SK-N-SH (cell line): ENCODE measurements around the gene RCAN2.

Experiments used
- EP300 ChIP-seq, 2 experiments: IDR thresholded peaks; 2 replicates each; pipeline versions ENCODE4 v1.4.0 to v1.6.1; 2012; ENCODE audit warnings: borderline replicate concordance in 1 of 2, low read depth in 1 of 2, low read length in 1 of 2
- EZH2phosphoT487 ChIP-seq: fragments of 200-600 bp; sonication (generic); IDR thresholded peaks from 2 replicates; pipeline ENCODE4 v1.6.1; 2017; ENCODE audit warnings: low read depth, mixed run types, mild to moderate bottlenecking, antibody characterized with exemption, moderate library complexity, borderline replicate concordance
- GABPA ChIP-seq: IDR thresholded peaks from 2 replicates; pipeline ENCODE4 v1.4.0; 2012; ENCODE audit warnings: low read depth, mild to moderate bottlenecking
- JUND ChIP-seq: IDR thresholded peaks from 2 replicates; pipeline ENCODE4 v1.4.0; 2012
- MEF2A ChIP-seq: IDR thresholded peaks from 2 replicates; pipeline ENCODE4 v1.4.0; 2012; ENCODE audit warnings: low read depth, borderline replicate concordance
- NFIC ChIP-seq: IDR thresholded peaks from 2 replicates; pipeline ENCODE4 v1.4.0; 2012; ENCODE audit warnings: borderline replicate concordance
- RFX5 ChIP-seq: IDR thresholded peaks from 2 replicates; pipeline ENCODE4 v1.6.1; 2012; ENCODE audit warnings: mild to moderate bottlenecking, improper control_type of control experiment, low read length
- SMC3 ChIP-seq: IDR thresholded peaks from 2 replicates; pipeline ENCODE4 v1.6.1; 2012; ENCODE audit warnings: low read depth, low read length, improper control_type of control experiment
- YY1 ChIP-seq: IDR thresholded peaks from 2 replicates; pipeline ENCODE4 v1.4.0; 2012; ENCODE audit warnings: low read depth, mild to moderate bottlenecking
- TF ChIP-seq, protein P1 (sequence below): fragments of 200-600 bp; sonication (generic); IDR thresholded peaks from 2 replicates; pipeline ENCODE4 v1.6.1; 2017; ENCODE audit warnings: antibody characterized with exemption, mild to moderate bottlenecking, moderate library complexity
- TF ChIP-seq, protein P2 (sequence below): IDR thresholded peaks from 2 replicates; pipeline ENCODE4 v1.4.0; 2012; ENCODE audit warnings: low read depth, borderline replicate concordance

DNA sequence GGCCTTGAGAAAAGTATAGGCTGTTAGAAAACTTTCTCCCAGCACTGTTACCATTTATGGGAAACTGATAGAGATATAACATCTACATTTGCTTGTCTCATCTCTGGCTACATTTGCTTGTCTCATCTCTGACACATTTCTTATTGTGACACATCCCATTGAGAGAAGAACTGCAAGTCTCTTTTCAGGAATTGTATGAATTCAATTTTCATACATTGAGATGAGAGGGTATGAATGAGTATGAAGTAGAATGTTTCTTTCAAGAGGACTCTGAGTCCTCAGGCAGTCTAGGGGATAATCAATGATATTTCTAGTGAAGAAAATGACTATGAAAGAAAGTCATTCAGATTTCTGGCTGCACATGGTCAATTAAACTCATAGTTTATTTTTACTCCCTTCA lies 282.9 kb downstream of the RCAN2 start:
- TF ChIP-seq, protein P1, sequence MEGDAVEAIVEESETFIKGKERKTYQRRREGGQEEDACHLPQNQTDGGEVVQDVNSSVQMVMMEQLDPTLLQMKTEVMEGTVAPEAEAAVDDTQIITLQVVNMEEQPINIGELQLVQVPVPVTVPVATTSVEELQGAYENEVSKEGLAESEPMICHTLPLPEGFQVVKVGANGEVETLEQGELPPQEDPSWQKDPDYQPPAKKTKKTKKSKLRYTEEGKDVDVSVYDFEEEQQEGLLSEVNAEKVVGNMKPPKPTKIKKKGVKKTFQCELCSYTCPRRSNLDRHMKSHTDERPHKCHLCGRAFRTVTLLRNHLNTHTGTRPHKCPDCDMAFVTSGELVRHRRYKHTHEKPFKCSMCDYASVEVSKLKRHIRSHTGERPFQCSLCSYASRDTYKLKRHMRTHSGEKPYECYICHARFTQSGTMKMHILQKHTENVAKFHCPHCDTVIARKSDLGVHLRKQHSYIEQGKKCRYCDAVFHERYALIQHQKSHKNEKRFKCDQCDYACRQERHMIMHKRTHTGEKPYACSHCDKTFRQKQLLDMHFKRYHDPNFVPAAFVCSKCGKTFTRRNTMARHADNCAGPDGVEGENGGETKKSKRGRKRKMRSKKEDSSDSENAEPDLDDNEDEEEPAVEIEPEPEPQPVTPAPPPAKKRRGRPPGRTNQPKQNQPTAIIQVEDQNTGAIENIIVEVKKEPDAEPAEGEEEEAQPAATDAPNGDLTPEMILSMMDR: no peak
- TF ChIP-seq SMC3 (no peak), RFX5 (no peak), MEF2A (no peak), EZH2phosphoT487 (no peak), YY1 (no peak), EP300 (IDR thresholded peaks at IDR 0.05; ENCODE audit: borderline replicate concordance in 1 of 2, low read depth in 1 of 2, low read length in 1 of 2) (no peak), GABPA (no peak), JUND (no peak), NFIC (no peak)
- TF ChIP-seq, protein P2, sequence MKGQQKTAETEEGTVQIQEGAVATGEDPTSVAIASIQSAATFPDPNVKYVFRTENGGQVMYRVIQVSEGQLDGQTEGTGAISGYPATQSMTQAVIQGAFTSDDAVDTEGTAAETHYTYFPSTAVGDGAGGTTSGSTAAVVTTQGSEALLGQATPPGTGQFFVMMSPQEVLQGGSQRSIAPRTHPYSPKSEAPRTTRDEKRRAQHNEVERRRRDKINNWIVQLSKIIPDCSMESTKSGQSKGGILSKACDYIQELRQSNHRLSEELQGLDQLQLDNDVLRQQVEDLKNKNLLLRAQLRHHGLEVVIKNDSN: no peak
